Endothelial cell of umbilical vein (primary cell): Measurements from ENCODE around the gene MTF2. TPM values are rescaled to one million over a fixed set of nuclear protein-coding genes. Genes with fewer than 3 reads are reported as not detected.

Source experiments
- BruUV-seq: library from RNA; stranded (reverse); fragments of 400-500 nt; replicated peaks from 2 replicates; lab custom pipeline; 2021; lab: Mats Ljungman, UMichigan
- CTCF ChIA-PET: fragments of 300-600, 350-600 bp; sonication (Branson Sonifier 250); formaldehyde crosslinking; loops from one replicate; lab custom pipeline; 2021; ENCODE audit warnings: antibody characterized with exemption, inconsistent platforms; lab: Charles Lee
- POLR2A ChIA-PET: fragments of 300-600, 350-600 bp; sonication (Branson Sonifier 250); formaldehyde crosslinking; loops from one replicate; lab custom pipeline; 2021; ENCODE audit warnings: antibody characterized with exemption, inconsistent platforms; lab: Charles Lee
- DNase-seq: peaks from one replicate; pipeline ENCODE4 v3.0.0-alpha.2; 2011; ENCODE audit warnings: low read depth, low spot score
- FAIRE-seq: peaks from 2 replicates; lab custom pipeline; 2011; peaks lifted over from hg19 to GRCh38; lab: Jason Lieb, UNC
- H2AFZ ChIP-seq: 2 replicates; pipeline ENCODE4 v1.6.0; 2012; ENCODE audit warnings: low read depth, low read length, control low read depth, inconsistent platforms
- H3K27ac ChIP-seq: 2 replicates; pipeline ENCODE4 v1.5.1; 2011; ENCODE audit warnings: low read depth, mild to moderate bottlenecking, control low read depth, low read length, moderate library complexity; ENCODE audit not compliant: insufficient read depth
- H3K27me3 ChIP-seq, 2 experiments: 2 replicates each; pipeline versions ENCODE4 v1.6.0 to v1.6.1; 2011; ENCODE audit warnings: low read length in 2 of 2, mixed read lengths in 1 of 2; ENCODE audit not compliant: control insufficient read depth in 2 of 2, insufficient read depth in 2 of 2
- H3K36me3 ChIP-seq, 2 experiments: 2 replicates in 1 of 2; 3 replicates in 1 of 2; pipeline ENCODE4 v1.5.1; 2011; ENCODE audit warnings: low read length in 2 of 2, mild to moderate bottlenecking in 1 of 2, moderate library complexity in 1 of 2; ENCODE audit not compliant: control insufficient read depth in 2 of 2, insufficient read depth in 2 of 2; ENCODE audit errors: extremely low read depth in 1 of 2
- H3K4me1 ChIP-seq: 3 replicates; pipeline ENCODE4 v1.5.1; 2011; ENCODE audit warnings: mild to moderate bottlenecking, low read length; ENCODE audit not compliant: control insufficient read depth, insufficient read depth; ENCODE audit errors: extremely low read depth
- H3K4me2 ChIP-seq: 2 replicates; pipeline ENCODE4 v1.6.1; 2011; ENCODE audit warnings: low read length, control low read depth, mixed read lengths; ENCODE audit not compliant: insufficient read depth
- H3K4me3 ChIP-seq, 3 experiments: fragments of 200-600 bp in 1 of 3; sonication (generic), shearing (Covaris generic) in 1 of 3; replicated peaks in 1 of 3; 2 replicates each; pipeline ENCODE4 v1.5.1; 2011 to 2016; ENCODE audit warnings: control low read depth in 3 of 3, low read length in 3 of 3, mild to moderate bottlenecking in 2 of 3, inconsistent platforms in 1 of 3, low read depth in 1 of 3, moderate library complexity in 1 of 3; ENCODE audit not compliant: insufficient read depth in 1 of 3
- H3K79me2 ChIP-seq: 2 replicates; pipeline ENCODE4 v1.6.0; 2012; ENCODE audit warnings: low read length, inconsistent platforms; ENCODE audit not compliant: control insufficient read depth, insufficient read depth
- H3K9ac ChIP-seq: replicated peaks from 2 replicates; pipeline ENCODE3; 2011; ENCODE audit warnings: low read length, control low read depth; ENCODE audit not compliant: insufficient read depth; ENCODE audit errors: extremely low read depth
- H3K9me1 ChIP-seq: replicated peaks from 3 replicates; pipeline ENCODE4 v1.6.0; 2011; ENCODE audit warnings: mild to moderate bottlenecking, low read length; ENCODE audit not compliant: control insufficient read depth, insufficient read depth; ENCODE audit errors: extremely low read depth
- H3K9me3 ChIP-seq: replicated peaks from 2 replicates; pipeline ENCODE4 v1.5.1; 2012; ENCODE audit warnings: low read length, inconsistent platforms; ENCODE audit not compliant: control insufficient read depth, insufficient read depth
- H4K20me1 ChIP-seq: replicated peaks from 2 replicates; pipeline ENCODE3; 2011; ENCODE audit warnings: mild to moderate bottlenecking, low read length; ENCODE audit not compliant: control insufficient read depth, insufficient read depth; ENCODE audit errors: extremely low read depth
- CTCF ChIP-seq, 2 donors: IDR thresholded peaks; 1 replicate in 1 of 2; 2 replicates in 1 of 2; pipeline ENCODE4 v1.5.1; 2011; ENCODE audit warnings: low read length in 2 of 2, mild to moderate bottlenecking in 2 of 2, moderate library complexity in 2 of 2, control low read depth in 1 of 2, inconsistent platforms in 1 of 2, low read depth in 1 of 2; ENCODE audit not compliant: insufficient read depth in 1 of 2; ENCODE audit errors: extremely low read depth in 1 of 2
- EZH2 ChIP-seq: IDR thresholded peaks from 2 replicates; pipeline ENCODE4 v1.6.1; 2012; ENCODE audit warnings: borderline replicate concordance, low read depth, mild to moderate bottlenecking, moderate library complexity, low read length, inconsistent platforms; ENCODE audit not compliant: severe bottlenecking
- FOS ChIP-seq: IDR thresholded peaks from 2 replicates; pipeline ENCODE4 v1.6.1; 2011; ENCODE audit warnings: mild to moderate bottlenecking, low read length, moderate library complexity, borderline replicate concordance; ENCODE audit not compliant: insufficient read depth
- GATA2 ChIP-seq: IDR thresholded peaks from 2 replicates; pipeline ENCODE4 v1.7.0; 2011; ENCODE audit warnings: low read depth, mild to moderate bottlenecking, moderate library complexity, mixed read lengths, low read length; ENCODE audit not compliant: insufficient read length, insufficient read depth
- JUN ChIP-seq: IDR thresholded peaks from 2 replicates; pipeline ENCODE4 v1.6.1; 2011; ENCODE audit warnings: borderline replicate concordance, low read depth; ENCODE audit not compliant: insufficient read length, insufficient read depth
- MYC ChIP-seq: IDR thresholded peaks from one replicate; pipeline ENCODE4 v1.6.1; 2011; ENCODE audit warnings: mild to moderate bottlenecking, low read depth, low read length
- POLR2A ChIP-seq: IDR thresholded peaks from 2 replicates; pipeline ENCODE4 v1.6.1; 2012; ENCODE audit warnings: low read depth, mild to moderate bottlenecking, control low read depth, low read length
- POLR2AphosphoS5 ChIP-seq: IDR thresholded peaks from 2 replicates; pipeline ENCODE4 v1.6.1; 2012; ENCODE audit warnings: low read depth, mild to moderate bottlenecking, control low read depth, low read length, moderate library complexity; ENCODE audit not compliant: insufficient read depth
- dilution Hi-C: fragments of 300-500 bp; cut with MboI; formaldehyde crosslinking; loops from one replicate; pipeline ENCODE4 v1.15.0; 2019; ENCODE audit warnings: low sequenced_read_pairs; ENCODE audit not compliant: extremely low pct_ligation_motif_present
- intact Hi-C: fragments of 100-400 bp; cut with micrococcal nuclease; formaldehyde crosslinking; loops from one replicate; pipeline ENCODE4 v1.10.0; 2022
- polyA plus RNA-seq, 4 experiments: library from polyadenylated mRNA; depleted of rRNA in 3 of 4; stranded (reverse) in 3 of 4; unstranded in 1 of 4; fragments of >200 nt; gene quantifications; 2 replicates each; pipeline versions ENCODE4 v1.2.1 to v1.2.3, GENCODE V29; 2011 to 2012; ENCODE audit warnings: missing spikeins in 1 of 4
- total RNA-seq: library from RNA; stranded (reverse); gene quantifications from 2 replicates; pipeline ENCODE4 v1.2.3, GENCODE V29; 2021
- TF ChIP-seq, protein P1 (sequence below): IDR thresholded peaks from 2 replicates; pipeline ENCODE4 v1.6.1; 2011; ENCODE audit not compliant: insufficient read depth, insufficient read length

Gene MTF2
- total and polyA plus RNA-seq, 2 donors (not counting 3 experiments of a cell fraction or from before 2014, with no cell fraction given) = 20.1 to 40.5 TPM

DNA sequence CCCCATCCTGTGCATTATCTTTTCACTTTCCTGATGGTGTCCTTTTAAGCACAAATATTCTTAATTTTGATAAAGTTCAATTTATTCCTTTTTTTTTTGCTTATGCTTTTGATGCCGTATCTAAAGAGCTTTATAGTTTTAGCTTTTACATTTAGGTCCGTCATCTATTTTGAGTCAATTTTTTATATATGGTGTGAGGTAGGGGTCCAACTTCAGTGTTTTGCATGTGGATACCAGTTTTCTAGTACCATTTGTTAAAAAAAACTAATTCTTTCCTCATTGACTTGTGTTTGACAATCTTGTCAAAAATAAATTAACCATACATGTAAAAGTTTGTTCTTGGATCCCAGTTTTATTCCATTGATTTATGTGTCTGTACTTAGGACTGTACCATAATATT is 4.9 kb downstream of the MTF2 start:
- TF ChIP-seq FOS (no peak), POLR2A (no peak)
- ChIA-PET CTCF (no interaction called here), POLR2A (interaction anchor here (0.6 kb wide), 1 partner anchor 44 kb away, joined by 4 read pairs; no protein-coding TSS in a partner anchor)
- Histone ChIP-seq H3K79me2 (peaks cover 97% of the 10 kb centered on the region), H3K4me2 (no peak overlapping the region), H3K9me3 (no peaks in the 10 kb centered on the region), H3K27me3 (no peaks in the 10 kb centered on the region), H3K36me3 (peaks cover 2 to 5% of the 10 kb centered on the region in 2 experiments), H3K4me1 (peaks cover 17% of the 10 kb centered on the region), H3K4me3 (no peak overlapping the region), H4K20me1 (peaks cover 15% of the 10 kb centered on the region), H3K27ac (no peak overlapping the region), H3K9me1 (no peaks in the 10 kb centered on the region), H2AFZ (no peak overlapping the region), H3K9ac (no peak overlapping the region)
- intact Hi-C loops (loop anchor here (5.0 kb wide), 3 partner anchors 263 to 543 kb away; partner anchors contain the start of gene DR1), dilution Hi-C loops (no loop called here)
- FAIRE-seq = no peak
- BruUV-seq = no TSS peak
- no peak for DNase-seq

DNA sequence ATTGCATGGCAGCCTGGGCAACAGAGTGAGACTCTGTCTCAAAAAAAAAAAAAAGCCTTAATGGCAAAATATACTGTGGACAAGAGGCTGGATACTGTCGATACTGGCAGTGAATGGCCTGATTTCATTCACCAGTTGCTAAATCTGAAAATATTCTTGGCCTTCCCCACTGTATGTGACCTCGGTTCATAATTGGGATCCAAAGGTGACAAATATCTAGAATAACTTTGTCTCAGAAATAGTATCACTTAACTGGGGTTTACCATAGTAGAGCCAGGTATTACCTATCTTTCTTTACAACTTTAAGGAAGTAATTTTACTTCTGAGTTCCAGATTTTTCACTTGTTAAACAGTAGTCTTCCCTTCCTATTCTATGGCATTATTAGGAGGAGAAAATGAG is 8.4 kb downstream of the MTF2 start:
- Histone ChIP-seq H2AFZ (no peak overlapping the region), H3K27me3 (no peaks in the 10 kb centered on the region), H3K9me3 (no peaks in the 10 kb centered on the region), H3K79me2 (peaks cover 95% of the 10 kb centered on the region), H3K9me1 (no peaks in the 10 kb centered on the region), H3K4me3 (no peak overlapping the region), H3K4me1 (no peaks in the 10 kb centered on the region), H3K9ac (no peak overlapping the region), H3K4me2 (no peak overlapping the region), H3K27ac (no peak overlapping the region), H4K20me1 (peaks cover 23% of the 10 kb centered on the region), H3K36me3 (peaks cover 2 to 5% of the 10 kb centered on the region in 2 experiments)
- dilution Hi-C loops (no loop called here), intact Hi-C loops (no loop called here)
- ChIA-PET CTCF (no interaction called here), POLR2A (no interaction called here)
- FAIRE-seq (no peak), DNase-seq (no peak)
- BruUV-seq = no TSS peak
- TF ChIP-seq GATA2 (no peak), MYC (no peak), POLR2A (no peak), POLR2AphosphoS5 (no peak), FOS (no peak), CTCF (IDR thresholded peaks at IDR 0.05; ENCODE audit: extremely low read depth in 1 of 2, insufficient read depth in 1 of 2, low read depth in 1 of 2, low read length in 2 of 2) (no peak), EZH2 (no peak), JUN (no peak)
- TF ChIP-seq, protein P1, sequence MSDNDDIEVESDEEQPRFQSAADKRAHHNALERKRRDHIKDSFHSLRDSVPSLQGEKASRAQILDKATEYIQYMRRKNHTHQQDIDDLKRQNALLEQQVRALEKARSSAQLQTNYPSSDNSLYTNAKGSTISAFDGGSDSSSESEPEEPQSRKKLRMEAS = no peak
